ENCODE results near the gene FGGY.
A peak's percentile ranks its signal among the peaks of the same experiment; 100 is the strongest.

The FGGY gene

GRCh38 chr1:59666106-59666505, 369.2 kb downstream of the FGGY start:
- H3K4me3 ChIP-seq (ENCODE audit: insufficient read length, low read depth): no peak overlapping the region
- no peak for DNase-seq (ENCODE audit: low read depth, low spot score)
- H3K36me3 ChIP-seq (ENCODE audit: insufficient read depth, insufficient read length, low read length): no peaks in the 10 kb centered on the region
- no peaks in the 10 kb centered on the region for H3K27me3 ChIP-seq (ENCODE audit: insufficient read depth, insufficient read length)
- H3K9ac ChIP-seq (ENCODE audit: insufficient read length, low read depth): no peak overlapping the region
- peaks cover 10% of the 10 kb centered on the region for H3K4me1 ChIP-seq (ENCODE audit: insufficient read depth, insufficient read length)
- TF ChIP-seq YY1 (IDR thresholded peaks at IDR 0.05; ENCODE audit: insufficient read depth, insufficient read length): no peak
- TF ChIP-seq ZNF274 (IDR thresholded peaks at IDR 0.05; ENCODE audit: low read depth, low read length): no peak
- no peak for TF ChIP-seq SUZ12 (IDR thresholded peaks at IDR 0.05; ENCODE audit: extremely low read depth, insufficient read depth, insufficient read length)
- H3K9me3 ChIP-seq (ENCODE audit: insufficient read depth, low read length): peaks cover 5% of the 10 kb centered on the region; the same call in 1 of the 2 replicates

GRCh38 chr1:59667020-59667419, 370.1 kb downstream of the FGGY start:
- Histone ChIP-seq H3K4me1 (ENCODE audit: insufficient read depth, insufficient read length) (peaks cover 13% of the 10 kb centered on the region), H3K27me3 (ENCODE audit: insufficient read depth, insufficient read length) (no peaks in the 10 kb centered on the region), H3K9me3 (ENCODE audit: insufficient read depth, low read length) (peaks cover 12% of the 10 kb centered on the region; the same call in 1 of the 2 replicates), H3K9ac (ENCODE audit: insufficient read length, low read depth) (no peak overlapping the region), H3K36me3 (ENCODE audit: insufficient read depth, insufficient read length, low read length) (no peaks in the 10 kb centered on the region), H3K4me3 (ENCODE audit: insufficient read length, low read depth) (no peak overlapping the region)
- no peak for DNase-seq (ENCODE audit: low read depth, low spot score)
- no peak for TF ChIP-seq SUZ12 (IDR thresholded peaks at IDR 0.05; ENCODE audit: extremely low read depth, insufficient read depth, insufficient read length)
- no peak for TF ChIP-seq ZNF274 (IDR thresholded peaks at IDR 0.05; ENCODE audit: low read depth, low read length)

- peak; percentile 95 for DNase-seq (ENCODE audit: low read depth, low spot score)
These were observed 372.9 kb downstream of the FGGY start for GRCh38 chr1:59669752-59670312.

GRCh38 chr1:59670662-59671061, 373.8 kb downstream of the FGGY start:
- no peak for DNase-seq (ENCODE audit: low read depth, low spot score)
- Histone ChIP-seq H3K27me3 (ENCODE audit: insufficient read depth, insufficient read length) (no peaks in the 10 kb centered on the region), H3K4me1 (ENCODE audit: insufficient read depth, insufficient read length) (peaks cover 16% of the 10 kb centered on the region), H3K9ac (ENCODE audit: insufficient read length, low read depth) (no peak overlapping the region), H3K36me3 (ENCODE audit: insufficient read depth, insufficient read length, low read length) (no peaks in the 10 kb centered on the region), H3K4me3 (ENCODE audit: insufficient read length, low read depth) (no peak overlapping the region), H3K9me3 (ENCODE audit: insufficient read depth, low read length) (peaks cover 43% of the 10 kb centered on the region)
- TF ChIP-seq YY1 (IDR thresholded peaks at IDR 0.05; ENCODE audit: insufficient read depth, insufficient read length): no peak
- no peak for TF ChIP-seq SUZ12 (IDR thresholded peaks at IDR 0.05; ENCODE audit: extremely low read depth, insufficient read depth, insufficient read length)

More at GRCh38 chr1:59669752-59670312, 372.9 kb downstream of the FGGY start:
- Histone ChIP-seq H3K4me1 (ENCODE audit: insufficient read depth, insufficient read length) (peaks cover 16% of the 10 kb centered on the region), H3K36me3 (ENCODE audit: insufficient read depth, insufficient read length, low read length) (no peaks in the 10 kb centered on the region), H3K4me3 (ENCODE audit: insufficient read length, low read depth) (no peak overlapping the region), H3K9me3 (ENCODE audit: insufficient read depth, low read length) (peaks cover 35% of the 10 kb centered on the region), H3K9ac (ENCODE audit: insufficient read length, low read depth) (no peak overlapping the region), H3K27me3 (ENCODE audit: insufficient read depth, insufficient read length) (no peaks in the 10 kb centered on the region)
- TF ChIP-seq SUZ12 (IDR thresholded peaks at IDR 0.05; ENCODE audit: extremely low read depth, insufficient read depth, insufficient read length) (no peak), ZNF274 (IDR thresholded peaks at IDR 0.05; ENCODE audit: low read depth, low read length) (no peak), YY1 (IDR thresholded peaks at IDR 0.05; ENCODE audit: insufficient read depth, insufficient read length) (no peak)

DNA sequence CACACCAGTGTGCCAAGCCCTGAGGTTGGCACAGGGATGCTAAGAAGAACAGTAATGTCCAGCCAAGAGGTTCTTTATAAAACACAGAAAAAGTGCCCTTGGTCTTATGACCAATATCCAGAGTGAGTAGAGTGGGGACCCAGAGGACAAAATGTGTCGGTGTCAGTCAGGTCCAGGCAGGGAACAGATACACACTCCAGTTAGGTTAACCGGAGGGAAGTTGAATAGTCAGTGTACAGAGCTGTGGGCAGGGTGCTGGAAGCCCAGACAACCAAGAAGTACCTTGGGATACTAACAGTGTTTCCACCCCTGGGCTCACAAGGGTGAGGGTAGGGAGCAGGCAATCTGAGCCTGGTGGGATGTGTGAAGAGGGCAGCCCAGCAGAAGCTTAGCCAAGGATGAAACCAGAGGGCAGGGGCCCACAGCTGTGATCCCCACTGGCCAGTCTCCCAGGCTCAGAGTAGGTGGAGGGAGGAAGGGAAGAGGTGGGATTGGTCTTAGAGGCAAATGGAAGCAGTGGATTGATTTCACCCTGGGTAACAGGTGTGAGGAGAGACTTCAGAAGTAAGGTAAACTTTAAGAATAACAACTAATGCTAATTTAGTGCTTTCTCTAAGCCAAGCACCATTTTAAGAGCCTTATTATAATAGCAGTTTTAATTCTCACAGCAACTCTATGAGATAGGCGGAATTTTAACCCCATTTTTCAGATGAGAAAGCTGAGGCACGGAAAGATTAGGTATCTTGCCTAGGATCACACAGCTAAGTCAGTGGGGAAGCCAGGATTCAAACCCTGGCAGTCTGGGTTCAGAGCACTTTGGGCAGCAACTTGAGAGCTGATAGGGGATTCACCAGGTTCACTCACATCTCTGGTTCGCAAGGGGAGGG, 374.4 kb downstream of the FGGY start:
- H3K4me1 ChIP-seq (ENCODE audit: insufficient read depth, insufficient read length): peaks cover 16% of the 10 kb centered on the region

DNA sequence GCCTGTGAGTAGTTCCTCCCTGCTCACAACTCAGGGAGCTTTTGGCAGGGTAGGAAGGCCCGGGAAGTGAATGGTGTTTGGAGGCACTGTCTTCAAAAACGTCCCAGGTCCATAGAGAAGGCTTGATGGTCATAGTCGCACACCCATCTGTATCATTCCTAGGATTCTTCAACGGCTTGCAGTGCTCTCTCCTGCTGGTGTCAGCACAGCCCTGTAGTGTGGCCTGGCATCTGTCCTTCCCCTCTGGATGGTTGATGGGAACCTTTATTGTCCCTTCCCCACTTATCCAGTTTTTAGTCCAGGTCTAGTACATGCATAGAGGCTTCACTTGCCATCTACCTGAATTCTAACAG, 375.0 kb downstream of the FGGY start:
- TF ChIP-seq ZNF274 (IDR thresholded peaks at IDR 0.05; ENCODE audit: low read depth, low read length): no peak
- no peak for TF ChIP-seq YY1 (IDR thresholded peaks at IDR 0.05; ENCODE audit: insufficient read depth, insufficient read length)
- no peak for TF ChIP-seq SUZ12 (IDR thresholded peaks at IDR 0.05; ENCODE audit: extremely low read depth, insufficient read depth, insufficient read length)
- Histone ChIP-seq H3K4me3 (ENCODE audit: insufficient read length, low read depth) (no peak overlapping the region), H3K9me3 (ENCODE audit: insufficient read depth, low read length) (peaks cover 46% of the 10 kb centered on the region), H3K9ac (ENCODE audit: insufficient read length, low read depth) (no peak overlapping the region), H3K27me3 (ENCODE audit: insufficient read depth, insufficient read length) (no peaks in the 10 kb centered on the region), H3K4me1 (ENCODE audit: insufficient read depth, insufficient read length) (peaks cover 16% of the 10 kb centered on the region), H3K36me3 (ENCODE audit: insufficient read depth, insufficient read length, low read length) (no peaks in the 10 kb centered on the region)
- no peak for DNase-seq (ENCODE audit: low read depth, low spot score)

More for the DNA sequence above, 374.4 kb downstream of the FGGY start:
- Histone ChIP-seq H3K27me3 (ENCODE audit: insufficient read depth, insufficient read length) (no peaks in the 10 kb centered on the region), H3K4me3 (ENCODE audit: insufficient read length, low read depth) (no peak overlapping the region), H3K9me3 (ENCODE audit: insufficient read depth, low read length) (peaks cover 46% of the 10 kb centered on the region), H3K36me3 (ENCODE audit: insufficient read depth, insufficient read length, low read length) (no peaks in the 10 kb centered on the region), H3K9ac (ENCODE audit: insufficient read length, low read depth) (no peak overlapping the region)
- no peak for DNase-seq (ENCODE audit: low read depth, low spot score)
- TF ChIP-seq ZNF274 (IDR thresholded peaks at IDR 0.05; ENCODE audit: low read depth, low read length) (no peak), SUZ12 (IDR thresholded peaks at IDR 0.05; ENCODE audit: extremely low read depth, insufficient read depth, insufficient read length) (no peak), YY1 (IDR thresholded peaks at IDR 0.05; ENCODE audit: insufficient read depth, insufficient read length) (no peak)

- Histone ChIP-seq H3K4me3 (ENCODE audit: insufficient read length, low read depth) (no peak overlapping the region), H3K27me3 (ENCODE audit: insufficient read depth, insufficient read length) (no peaks in the 10 kb centered on the region), H3K9ac (ENCODE audit: insufficient read length, low read depth) (no peak overlapping the region), H3K9me3 (ENCODE audit: insufficient read depth, low read length) (peaks cover 46% of the 10 kb centered on the region), H3K4me1 (ENCODE audit: insufficient read depth, insufficient read length) (peaks cover 16% of the 10 kb centered on the region), H3K36me3 (ENCODE audit: insufficient read depth, insufficient read length, low read length) (no peaks in the 10 kb centered on the region)
- TF ChIP-seq ZNF274 (IDR thresholded peaks at IDR 0.05; ENCODE audit: low read depth, low read length) (no peak), YY1 (IDR thresholded peaks at IDR 0.05; ENCODE audit: insufficient read depth, insufficient read length) (no peak), SUZ12 (IDR thresholded peaks at IDR 0.05; ENCODE audit: extremely low read depth, insufficient read depth, insufficient read length) (no peak)
- no peak for DNase-seq (ENCODE audit: low read depth, low spot score)
These were observed 376.1 kb downstream of the FGGY start for GRCh38 chr1:59672851-59673572.

All from NT2/D1 (cell line).